Measurements from ENCODE around the gene FAM168A.

The FAM168A gene
- total RNA-seq: 48.4 to 58.3 (median 50.1) reads per million in 3 donors

- Histone ChIP-seq H3K36me3 (ENCODE audit: control insufficient read depth, insufficient read depth, low read length) (no peaks in the 10 kb centered on the region), H3K27ac (ENCODE audit: insufficient read depth, low read length, poor library complexity, severe bottlenecking) (peak within 1 kb of the TSS; percentile 80), H3K4me3 (ENCODE audit: insufficient read depth, low read depth, low read length, poor library complexity, severe bottlenecking) (peak within 1 kb of the TSS; percentile 80), H3K9me3 (ENCODE audit: control insufficient read depth, low read length) (no peaks in the 10 kb centered on the region), H3K4me1 (ENCODE audit: control insufficient read depth, insufficient read depth, low read length, poor library complexity, severe bottlenecking) (peaks cover 11% of the 10 kb centered on the region), H3K27me3 (replicated peaks; ENCODE audit: control insufficient read depth, insufficient read depth, low read length, poor library complexity, severe bottlenecking) (no peaks in the 10 kb centered on the region)
- DNase-seq: peak; percentile 89 to 90 (median 90)
Observed at GRCh38 chr11:73597956-73598718, at the start of gene FAM168A. TSS of gene FAM168A (minus strand) at chr11:73598112. CDS start at chr11:73468474, 129,638 bp downstream.

GRCh38 chr11:73647459-73648100 lies 49.7 kb upstream of the FAM168A start:
- H3K4me1 ChIP-seq (ENCODE audit: control insufficient read depth, insufficient read depth, low read length, poor library complexity, severe bottlenecking): peaks cover 7% of the 10 kb centered on the region
- DNase-seq: peak; percentile 79 to 87 (median 86)
- peak overlapping the region; percentile 42 for H3K27ac ChIP-seq (ENCODE audit: insufficient read depth, low read length, poor library complexity, severe bottlenecking)
- H3K9me3 ChIP-seq (ENCODE audit: control insufficient read depth, low read length): no peaks in the 10 kb centered on the region
- no peaks in the 10 kb centered on the region for H3K27me3 ChIP-seq (replicated peaks; ENCODE audit: control insufficient read depth, insufficient read depth, low read length, poor library complexity, severe bottlenecking)
- H3K4me3 ChIP-seq (ENCODE audit: insufficient read depth, low read depth, low read length, poor library complexity, severe bottlenecking): peak overlapping the region; percentile 41
- H3K36me3 ChIP-seq (ENCODE audit: control insufficient read depth, insufficient read depth, low read length): peaks cover 11% of the 10 kb centered on the region

- no peak within 1 kb of the TSS for H3K27ac ChIP-seq (ENCODE audit: insufficient read depth, low read length, poor library complexity, severe bottlenecking)
Observed at GRCh38 chr11:73645972-73646631, 48.2 kb upstream of the FAM168A start, which contains the start of gene PLEKHB1. TSS of gene PLEKHB1 (plus strand) at chr11:73646581. CDS start at chr11:73646609, 28 bp downstream.

GRCh38 chr11:73645121-73645969 lies 47.4 kb upstream of the FAM168A start:
- Histone ChIP-seq H3K36me3 (ENCODE audit: control insufficient read depth, insufficient read depth, low read length) (no peaks in the 10 kb centered on the region), H3K9me3 (ENCODE audit: control insufficient read depth, low read length) (no peaks in the 10 kb centered on the region), H3K27ac (ENCODE audit: insufficient read depth, low read length, poor library complexity, severe bottlenecking) (no peak overlapping the region), H3K27me3 (replicated peaks; ENCODE audit: control insufficient read depth, insufficient read depth, low read length, poor library complexity, severe bottlenecking) (no peaks in the 10 kb centered on the region), H3K4me3 (ENCODE audit: insufficient read depth, low read depth, low read length, poor library complexity, severe bottlenecking) (no peak overlapping the region), H3K4me1 (ENCODE audit: control insufficient read depth, insufficient read depth, low read length, poor library complexity, severe bottlenecking) (peaks cover 7% of the 10 kb centered on the region)
- DNase-seq: no peak

More at GRCh38 chr11:73645972-73646631, 48.2 kb upstream of the FAM168A start, which contains the start of gene PLEKHB1:
- H3K27me3 ChIP-seq (replicated peaks; ENCODE audit: control insufficient read depth, insufficient read depth, low read length, poor library complexity, severe bottlenecking): no peaks in the 10 kb centered on the region
- DNase-seq: no peak
- H3K4me1 ChIP-seq (ENCODE audit: control insufficient read depth, insufficient read depth, low read length, poor library complexity, severe bottlenecking): peaks cover 7% of the 10 kb centered on the region
- no peaks in the 10 kb centered on the region for H3K36me3 ChIP-seq (ENCODE audit: control insufficient read depth, insufficient read depth, low read length)
- H3K9me3 ChIP-seq (ENCODE audit: control insufficient read depth, low read length): no peaks in the 10 kb centered on the region
- no peak within 1 kb of the TSS for H3K4me3 ChIP-seq (ENCODE audit: insufficient read depth, low read depth, low read length, poor library complexity, severe bottlenecking)

- H3K27ac ChIP-seq (ENCODE audit: insufficient read depth, low read length, poor library complexity, severe bottlenecking): no peak overlapping the region
- H3K9me3 ChIP-seq (ENCODE audit: control insufficient read depth, low read length): no peaks in the 10 kb centered on the region
- H3K27me3 ChIP-seq (replicated peaks; ENCODE audit: control insufficient read depth, insufficient read depth, low read length, poor library complexity, severe bottlenecking): no peaks in the 10 kb centered on the region
- no peaks in the 10 kb centered on the region for H3K36me3 ChIP-seq (ENCODE audit: control insufficient read depth, insufficient read depth, low read length)
- H3K4me1 ChIP-seq (ENCODE audit: control insufficient read depth, insufficient read depth, low read length, poor library complexity, severe bottlenecking): no peaks in the 10 kb centered on the region
- no peak overlapping the region for H3K4me3 ChIP-seq (ENCODE audit: insufficient read depth, low read depth, low read length, poor library complexity, severe bottlenecking)
- DNase-seq: no peak
Observed at GRCh38 chr11:73641668-73642067, 43.8 kb upstream of the FAM168A start.

- no peak for DNase-seq
- H3K4me1 ChIP-seq (ENCODE audit: control insufficient read depth, insufficient read depth, low read length, poor library complexity, severe bottlenecking): no peaks in the 10 kb centered on the region
- no peak overlapping the region for H3K4me3 ChIP-seq (ENCODE audit: insufficient read depth, low read depth, low read length, poor library complexity, severe bottlenecking)
- H3K36me3 ChIP-seq (ENCODE audit: control insufficient read depth, insufficient read depth, low read length): no peaks in the 10 kb centered on the region
- no peaks in the 10 kb centered on the region for H3K9me3 ChIP-seq (ENCODE audit: control insufficient read depth, low read length)
- no peak overlapping the region for H3K27ac ChIP-seq (ENCODE audit: insufficient read depth, low read length, poor library complexity, severe bottlenecking)
- no peaks in the 10 kb centered on the region for H3K27me3 ChIP-seq (replicated peaks; ENCODE audit: control insufficient read depth, insufficient read depth, low read length, poor library complexity, severe bottlenecking)
Observed at GRCh38 chr11:73640592-73640991, 42.7 kb upstream of the FAM168A start.

- DNase-seq: no peak
- Histone ChIP-seq H3K9me3 (ENCODE audit: control insufficient read depth, low read length) (no peaks in the 10 kb centered on the region), H3K4me1 (ENCODE audit: control insufficient read depth, insufficient read depth, low read length, poor library complexity, severe bottlenecking) (no peaks in the 10 kb centered on the region), H3K4me3 (ENCODE audit: insufficient read depth, low read depth, low read length, poor library complexity, severe bottlenecking) (no peak overlapping the region), H3K27me3 (replicated peaks; ENCODE audit: control insufficient read depth, insufficient read depth, low read length, poor library complexity, severe bottlenecking) (no peaks in the 10 kb centered on the region), H3K36me3 (ENCODE audit: control insufficient read depth, insufficient read depth, low read length) (no peaks in the 10 kb centered on the region), H3K27ac (ENCODE audit: insufficient read depth, low read length, poor library complexity, severe bottlenecking) (no peak overlapping the region)
Observed at GRCh38 chr11:73637012-73637411, 39.1 kb upstream of the FAM168A start.

GRCh38 chr11:73636249-73636648 lies 38.3 kb upstream of the FAM168A start:
- no peaks in the 10 kb centered on the region for H3K4me1 ChIP-seq (ENCODE audit: control insufficient read depth, insufficient read depth, low read length, poor library complexity, severe bottlenecking)
- no peaks in the 10 kb centered on the region for H3K27me3 ChIP-seq (replicated peaks; ENCODE audit: control insufficient read depth, insufficient read depth, low read length, poor library complexity, severe bottlenecking)
- H3K4me3 ChIP-seq (ENCODE audit: insufficient read depth, low read depth, low read length, poor library complexity, severe bottlenecking): no peak overlapping the region
- H3K27ac ChIP-seq (ENCODE audit: insufficient read depth, low read length, poor library complexity, severe bottlenecking): no peak overlapping the region
- DNase-seq: no peak
- H3K9me3 ChIP-seq (ENCODE audit: control insufficient read depth, low read length): no peaks in the 10 kb centered on the region
- H3K36me3 ChIP-seq (ENCODE audit: control insufficient read depth, insufficient read depth, low read length): no peaks in the 10 kb centered on the region

GRCh38 chr11:73635721-73636120 lies 37.8 kb upstream of the FAM168A start:
- H3K36me3 ChIP-seq (ENCODE audit: control insufficient read depth, insufficient read depth, low read length): no peaks in the 10 kb centered on the region
- no peaks in the 10 kb centered on the region for H3K27me3 ChIP-seq (replicated peaks; ENCODE audit: control insufficient read depth, insufficient read depth, low read length, poor library complexity, severe bottlenecking)
- no peak overlapping the region for H3K27ac ChIP-seq (ENCODE audit: insufficient read depth, low read length, poor library complexity, severe bottlenecking)
- no peak for DNase-seq
- no peaks in the 10 kb centered on the region for H3K4me1 ChIP-seq (ENCODE audit: control insufficient read depth, insufficient read depth, low read length, poor library complexity, severe bottlenecking)
- H3K9me3 ChIP-seq (ENCODE audit: control insufficient read depth, low read length): no peaks in the 10 kb centered on the region
- H3K4me3 ChIP-seq (ENCODE audit: insufficient read depth, low read depth, low read length, poor library complexity, severe bottlenecking): no peak overlapping the region
